NCI-H1105 (cell line): ENCODE measurements around the gene GNB2.

Experiments
- DNase-seq: peaks from one replicate; lab custom pipeline; 2025; lab: John Stamatoyannopoulos, UW

GNB2 gene

DNA sequence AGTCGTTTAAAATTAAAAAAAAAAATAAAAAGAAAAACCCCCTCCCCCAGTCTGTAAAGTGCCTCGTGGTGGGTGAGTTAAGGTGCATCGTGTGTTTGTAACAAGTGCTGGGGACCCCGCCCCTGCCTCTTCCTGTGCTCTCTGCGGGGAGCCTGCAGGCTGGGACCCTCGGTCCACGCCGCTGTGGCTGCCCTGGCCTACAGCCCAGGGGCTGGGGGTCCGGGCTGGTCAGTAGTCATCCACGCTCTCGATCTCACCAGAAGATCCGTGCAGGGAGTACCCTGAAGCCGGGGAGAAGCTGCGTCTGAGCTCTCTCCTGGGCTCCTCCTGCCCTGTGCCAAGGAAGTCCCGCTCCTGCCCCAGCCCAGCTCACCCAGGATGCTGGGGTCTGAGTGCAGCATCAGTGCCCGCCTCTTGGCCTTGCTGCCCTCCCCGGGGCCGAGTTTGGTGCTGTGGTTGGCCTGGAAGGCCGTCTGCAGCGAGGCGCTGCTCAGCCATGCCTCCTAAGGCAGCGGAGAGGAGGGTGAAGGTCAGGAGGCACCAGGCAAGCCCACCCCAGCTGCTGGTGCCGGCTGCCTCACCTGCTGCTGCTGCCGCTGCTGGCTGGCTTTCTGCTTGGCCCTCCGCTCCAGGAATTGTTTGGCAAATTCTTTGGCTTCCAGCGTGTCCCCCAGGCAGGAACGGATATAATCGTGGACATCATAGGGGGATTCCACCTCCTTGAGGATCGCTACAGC, 8.1 kb downstream of the GNB2 start:
- no peak for DNase-seq

DNA sequence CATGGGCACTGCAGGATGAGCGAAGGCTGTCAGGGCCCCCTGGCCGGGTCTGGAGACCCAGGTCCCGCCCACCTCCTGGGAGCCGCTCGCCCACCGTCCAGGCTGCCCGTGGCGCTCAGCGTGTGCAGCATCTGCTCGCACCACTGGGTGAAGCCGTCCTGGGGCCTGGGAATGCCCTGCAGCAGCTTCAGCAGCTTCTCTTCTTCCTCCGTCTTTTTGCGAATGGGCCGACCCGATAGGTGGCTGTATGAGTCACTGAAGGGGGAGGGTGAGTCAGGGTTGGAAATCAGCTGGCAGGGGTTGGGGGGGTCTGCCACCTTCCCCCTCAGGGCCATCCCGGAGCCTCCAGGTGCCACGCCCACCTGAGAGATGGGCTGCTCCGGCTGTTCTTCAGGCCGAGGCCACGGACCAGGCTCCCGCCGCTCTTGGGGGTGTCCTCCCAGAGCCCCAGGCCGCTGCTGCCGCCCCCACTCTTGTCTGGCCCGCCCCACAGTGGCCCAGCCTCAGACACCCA, 8.7 kb downstream of the GNB2 start:
- DNase-seq = no peak

DNA sequence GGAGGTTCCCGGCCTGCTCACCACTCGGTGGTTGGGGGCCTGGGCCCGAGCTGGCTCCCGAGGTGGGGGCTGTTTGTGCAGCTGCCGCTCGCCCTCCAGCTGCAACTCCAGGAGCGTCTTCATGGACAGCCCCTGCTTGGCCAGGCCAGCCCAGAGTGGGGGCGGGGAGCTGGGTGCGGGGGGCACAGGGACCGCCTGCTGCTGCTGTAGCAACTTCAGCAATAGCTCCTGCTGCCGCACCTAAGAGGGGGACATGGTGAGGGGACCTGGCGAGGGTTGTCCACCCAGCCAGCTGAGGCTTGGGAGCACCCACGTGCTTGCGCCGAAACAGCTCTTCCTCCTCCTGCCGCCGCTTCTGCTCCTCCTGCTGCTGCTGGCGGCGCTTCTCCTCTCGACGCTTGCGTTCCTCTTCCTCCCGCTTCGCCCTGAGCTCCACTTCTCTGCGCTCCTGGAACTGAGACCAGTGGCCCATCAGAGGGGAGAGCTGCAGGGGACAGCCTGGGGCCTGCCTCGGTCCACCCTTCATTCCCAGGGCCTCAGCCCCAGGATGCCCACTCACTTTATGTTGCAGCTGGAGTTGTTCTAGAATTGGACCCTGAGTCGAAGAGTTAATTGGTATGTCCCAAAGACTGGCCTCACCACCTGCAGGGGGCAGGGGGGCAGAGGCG, 9.6 kb downstream of the GNB2 start:
- no peak for DNase-seq

DNA sequence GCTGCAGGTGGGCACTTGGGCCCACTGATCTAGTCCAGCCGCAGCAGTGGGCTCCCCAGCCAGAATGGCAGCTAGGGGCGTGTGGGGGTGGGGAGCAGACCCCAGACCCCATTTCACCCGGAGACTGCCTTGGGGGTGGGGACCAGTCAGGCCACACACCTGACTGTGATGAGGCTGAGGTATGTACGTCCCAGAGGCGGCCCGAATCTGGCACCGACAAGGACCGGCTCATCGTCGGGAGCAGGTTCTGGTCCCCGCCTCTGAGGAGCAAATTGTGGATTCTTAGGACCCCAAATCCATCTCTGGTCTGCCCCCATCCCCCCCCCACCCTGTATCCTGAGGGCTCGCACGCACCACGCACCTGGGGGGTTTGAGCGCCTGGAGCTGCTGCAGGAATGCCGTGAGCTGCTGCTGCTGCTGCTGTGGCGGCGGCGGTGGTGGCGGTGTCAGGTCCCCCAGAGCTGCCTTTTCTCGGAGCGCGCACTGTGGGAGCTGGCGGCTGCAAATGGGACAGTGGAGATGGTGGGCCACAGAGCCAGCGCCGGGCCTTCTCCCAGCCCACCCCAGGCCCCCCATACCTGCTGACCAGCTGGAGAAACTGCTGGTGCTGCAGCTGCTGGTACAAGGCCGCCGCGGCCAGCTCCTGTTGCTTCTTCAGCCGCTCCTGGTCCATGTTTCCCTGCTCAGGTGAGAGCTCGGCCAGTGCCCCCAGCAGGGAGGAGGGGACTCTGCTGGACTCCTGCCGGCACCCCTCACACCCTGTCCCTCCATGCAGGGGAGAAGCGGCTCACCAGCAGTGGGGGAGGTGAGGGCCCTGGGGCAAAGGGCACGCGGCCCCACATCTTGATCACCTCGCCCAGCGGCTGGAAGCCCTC, 10.4 kb downstream of the GNB2 start:
- no peak for DNase-seq

DNA sequence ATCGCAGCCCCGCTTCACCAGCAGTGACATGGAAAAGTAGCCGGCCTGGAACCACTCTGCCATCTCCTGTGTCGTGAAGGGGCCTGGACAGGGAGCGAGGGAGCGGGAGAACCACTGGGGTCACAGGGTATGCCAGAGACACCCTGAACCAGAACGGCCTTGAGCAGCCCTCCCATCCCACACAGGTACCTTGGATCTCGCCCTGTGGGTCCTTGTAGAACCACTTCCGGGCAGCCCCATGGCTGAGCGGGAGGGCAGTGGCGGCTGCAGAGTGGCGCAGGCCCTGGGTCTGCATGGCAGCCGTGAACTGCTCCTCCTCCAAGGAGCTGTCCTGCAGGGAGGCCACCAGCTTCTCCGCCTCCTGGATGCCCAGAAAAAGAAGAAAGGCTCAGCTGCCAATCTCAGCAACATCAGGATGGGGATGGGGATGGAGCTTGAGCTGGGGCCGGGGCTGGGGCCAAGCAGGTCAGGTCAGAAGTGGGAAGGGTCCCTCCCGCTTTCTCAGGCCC, 11.0 kb downstream of the GNB2 start:
- DNase-seq = no peak

DNA sequence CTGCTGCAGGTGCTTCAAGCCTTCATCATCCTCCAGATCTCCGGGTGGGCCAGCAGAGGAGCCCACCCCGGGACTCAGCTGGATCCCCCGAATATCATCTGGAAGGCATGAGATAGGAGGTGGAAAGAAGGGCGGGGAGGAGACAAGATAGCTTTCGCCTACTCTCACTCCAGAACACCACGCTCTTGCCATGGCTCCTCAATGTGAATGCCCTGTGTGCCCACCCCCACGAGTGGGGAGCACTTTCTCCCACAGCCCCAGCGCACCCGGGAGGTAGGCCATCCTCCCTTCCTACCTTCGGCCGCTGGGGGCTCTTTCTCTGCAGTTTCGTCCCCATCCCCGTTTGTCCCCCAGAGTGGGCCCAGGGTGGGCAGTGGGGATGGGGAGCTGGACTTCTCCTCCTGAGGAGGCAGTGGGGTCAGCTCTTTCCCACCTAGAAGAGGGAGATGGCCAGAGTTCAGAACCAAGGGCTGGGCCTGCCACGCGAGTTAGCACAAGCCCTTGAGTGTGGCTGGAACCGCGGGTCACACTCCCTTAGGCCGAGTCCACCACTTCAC, 11.6 kb downstream of the GNB2 start:
- DNase-seq = no peak

DNA sequence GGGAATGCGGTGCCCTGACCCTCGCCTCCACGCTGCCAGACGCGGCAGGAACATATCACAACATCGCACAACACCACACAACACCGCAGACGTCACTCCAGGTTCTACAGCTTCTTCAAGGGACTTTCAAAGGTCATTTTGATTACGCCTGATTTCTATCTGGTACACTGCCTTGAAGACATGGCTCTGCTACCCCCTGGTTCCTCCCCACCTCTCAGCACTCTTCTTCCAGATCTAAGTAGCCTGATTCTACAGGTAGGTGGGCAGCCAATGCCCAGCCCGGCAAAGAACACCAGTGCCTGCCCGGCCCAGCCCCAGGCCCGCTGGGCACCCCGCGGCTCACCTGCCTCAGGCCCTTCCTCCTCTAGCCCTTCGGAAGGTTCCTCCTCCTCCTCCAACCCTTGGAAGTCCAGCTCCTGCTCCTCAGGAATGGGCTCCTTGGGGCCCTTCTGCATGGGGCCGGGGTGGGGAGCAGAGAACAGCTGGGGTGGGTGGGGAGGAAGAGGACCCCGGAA, 12.1 kb downstream of the GNB2 start:
- no peak for DNase-seq

DNA sequence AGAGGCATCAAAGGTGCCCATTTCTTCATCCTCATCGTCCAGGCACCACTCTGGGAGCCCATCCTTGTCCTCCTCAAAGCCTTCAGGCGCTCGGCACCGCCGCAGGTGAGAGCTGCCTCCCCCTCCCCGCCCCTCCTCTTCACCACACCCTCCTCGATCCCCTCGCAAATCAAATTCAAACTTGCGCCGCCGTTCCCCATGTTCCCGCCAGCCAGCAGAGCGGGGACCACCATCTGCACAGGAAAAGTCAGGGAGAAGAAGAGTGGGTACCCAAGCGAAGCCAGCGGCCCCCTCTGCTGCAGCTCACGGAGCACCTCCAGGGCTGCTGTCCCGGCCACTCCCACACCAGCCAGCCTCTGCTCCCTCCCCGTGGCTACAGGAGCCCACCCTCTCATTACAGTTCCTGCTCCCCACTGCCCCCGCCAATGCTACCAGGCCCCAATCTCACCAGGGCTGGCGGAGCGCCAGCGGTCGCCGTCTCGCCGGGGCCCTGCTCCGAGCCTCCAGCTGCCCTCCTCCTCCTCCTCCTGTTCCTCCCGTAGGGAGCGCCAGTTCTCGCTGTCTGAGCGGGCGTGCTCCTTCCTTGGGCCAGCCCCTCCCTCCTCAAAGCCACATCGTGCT, 12.8 kb downstream of the GNB2 start:
- DNase-seq = no peak

DNA sequence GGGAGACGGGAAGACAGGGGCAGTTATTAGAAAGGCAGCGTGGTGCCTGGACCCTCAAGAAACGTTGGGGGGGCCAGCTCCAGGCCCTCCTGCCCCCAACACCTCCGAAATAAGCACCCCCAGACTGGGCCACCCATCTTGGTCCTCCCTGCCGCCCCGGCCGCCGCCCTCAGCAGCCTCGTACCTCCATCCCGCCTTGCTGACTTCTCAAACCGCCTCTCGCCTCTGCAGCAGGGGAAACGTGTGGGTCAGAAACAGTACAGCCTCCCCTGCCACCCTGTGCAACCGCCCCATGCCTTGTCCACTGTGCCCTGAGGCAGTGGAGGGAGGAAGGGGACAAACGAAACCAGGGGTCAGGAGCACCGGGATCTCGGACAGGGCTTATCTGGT, 13.3 kb downstream of the GNB2 start:
- no peak for DNase-seq

DNA sequence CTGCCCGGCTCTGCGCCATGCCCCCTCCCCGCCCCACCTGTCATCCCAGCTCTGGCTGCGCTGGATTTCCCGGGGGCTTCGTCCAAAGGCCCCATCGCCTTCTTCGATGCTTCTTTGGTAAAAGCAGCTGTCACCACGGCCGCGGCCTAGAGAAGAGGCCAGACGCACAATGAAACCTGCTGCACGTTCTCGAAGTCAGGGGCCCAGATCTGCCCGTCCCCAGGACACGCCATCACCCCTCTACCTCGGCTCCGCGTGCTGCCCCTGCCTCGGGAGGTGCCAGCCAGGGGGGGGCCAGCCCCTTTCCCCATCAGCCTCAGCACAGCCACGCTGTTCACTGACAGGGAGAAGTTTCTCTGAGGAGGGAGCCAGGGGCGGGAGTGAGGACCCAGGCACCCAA, 13.7 kb downstream of the GNB2 start:
- no peak for DNase-seq

DNA sequence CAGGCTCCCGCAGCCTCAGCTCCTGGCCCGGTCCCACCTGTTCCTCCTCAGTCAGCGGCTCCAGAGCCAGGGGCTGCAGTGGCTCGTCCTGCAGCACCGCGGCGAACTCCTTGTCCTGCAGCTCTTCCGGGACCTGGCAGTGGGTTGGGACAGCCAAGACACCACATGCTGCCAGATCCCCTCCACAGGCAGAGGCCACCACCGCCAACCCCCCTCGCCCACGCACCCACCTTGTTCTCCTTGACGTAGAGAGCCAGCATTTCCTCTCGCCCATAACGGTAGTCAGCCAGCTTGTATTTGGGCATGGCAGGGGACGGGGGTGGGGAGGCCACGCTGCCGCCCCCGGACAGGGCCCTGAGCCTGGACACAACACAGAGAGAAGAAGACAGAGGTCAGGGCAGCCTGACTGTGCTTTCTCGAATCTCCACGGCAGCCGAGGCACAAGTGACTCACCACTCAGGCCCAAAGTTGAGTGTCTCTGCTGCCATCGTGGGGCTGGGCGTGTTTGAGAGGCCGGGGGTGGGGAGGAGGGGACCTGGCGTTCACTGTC, 14.3 kb downstream of the GNB2 start:
- DNase-seq = no peak

DNA sequence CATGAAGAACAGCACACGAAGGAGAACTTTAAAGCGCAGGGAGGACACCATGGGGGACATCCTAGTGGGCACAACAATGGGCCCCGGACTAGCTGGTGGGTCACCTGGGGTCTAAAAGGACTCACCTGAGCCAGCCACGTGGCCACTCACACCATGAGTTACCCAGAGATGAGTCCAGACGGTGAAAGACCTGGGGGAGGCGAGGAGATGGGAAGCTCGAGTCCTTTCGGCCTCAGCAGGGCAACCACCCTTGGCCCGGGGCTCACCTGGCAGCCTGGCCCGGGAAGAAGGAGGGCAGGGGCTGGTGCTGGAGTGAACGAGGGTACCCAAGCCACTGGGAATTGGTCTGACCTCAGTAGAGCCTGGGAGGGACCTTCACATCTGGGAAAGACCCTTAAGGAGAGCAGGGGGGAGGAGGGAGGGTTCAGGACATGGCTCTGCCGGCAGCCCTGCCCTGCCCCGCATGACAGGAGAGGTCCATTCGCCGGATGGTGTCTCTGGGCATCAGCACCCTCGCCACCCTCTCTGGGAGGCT, 14.9 kb downstream of the GNB2 start:
- DNase-seq = no peak

DNA sequence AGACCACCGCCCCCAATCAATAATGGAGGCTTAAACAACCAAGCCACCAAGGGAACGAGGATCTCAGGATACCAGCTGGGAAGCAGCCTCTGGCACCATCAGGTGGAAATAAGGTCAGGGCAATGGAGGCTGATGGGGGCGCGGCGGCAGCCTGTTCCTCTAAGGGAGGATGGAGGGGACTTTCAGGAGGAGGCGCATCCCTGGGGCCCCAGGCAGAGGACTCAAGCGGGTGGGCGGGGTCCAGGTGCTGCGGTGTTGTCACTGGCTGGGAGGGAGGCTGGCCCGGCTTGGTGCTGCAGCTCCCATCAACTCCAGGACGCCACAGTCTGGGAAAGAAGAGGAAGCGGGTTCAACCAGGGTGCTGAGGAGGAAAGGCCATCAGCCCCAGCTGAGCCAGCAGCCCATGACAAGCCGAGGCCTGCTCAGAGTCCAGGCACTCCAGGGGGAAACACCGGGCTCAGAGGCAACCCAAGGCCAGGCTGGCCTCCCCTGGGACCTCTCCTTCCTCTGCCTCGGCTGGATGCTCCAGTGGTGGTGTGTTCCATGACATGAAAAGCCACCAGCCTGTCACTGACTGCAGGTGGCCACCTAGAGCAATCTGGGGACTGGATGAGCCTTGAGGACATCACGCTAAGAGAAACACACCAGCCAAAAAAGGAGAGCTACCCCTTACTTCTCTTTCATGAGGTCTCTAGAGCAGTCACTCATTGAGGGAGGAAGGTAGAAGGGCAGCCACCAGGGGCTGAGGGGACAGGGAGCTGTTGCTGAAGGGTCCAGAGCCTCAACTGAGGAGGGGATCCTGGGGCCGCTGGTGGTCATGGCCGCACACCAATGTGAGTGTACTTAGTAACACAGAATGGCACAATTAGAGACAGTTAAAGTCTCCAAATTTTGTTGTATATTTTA, 15.9 kb downstream of the GNB2 start:
- DNase-seq = no peak

DNA sequence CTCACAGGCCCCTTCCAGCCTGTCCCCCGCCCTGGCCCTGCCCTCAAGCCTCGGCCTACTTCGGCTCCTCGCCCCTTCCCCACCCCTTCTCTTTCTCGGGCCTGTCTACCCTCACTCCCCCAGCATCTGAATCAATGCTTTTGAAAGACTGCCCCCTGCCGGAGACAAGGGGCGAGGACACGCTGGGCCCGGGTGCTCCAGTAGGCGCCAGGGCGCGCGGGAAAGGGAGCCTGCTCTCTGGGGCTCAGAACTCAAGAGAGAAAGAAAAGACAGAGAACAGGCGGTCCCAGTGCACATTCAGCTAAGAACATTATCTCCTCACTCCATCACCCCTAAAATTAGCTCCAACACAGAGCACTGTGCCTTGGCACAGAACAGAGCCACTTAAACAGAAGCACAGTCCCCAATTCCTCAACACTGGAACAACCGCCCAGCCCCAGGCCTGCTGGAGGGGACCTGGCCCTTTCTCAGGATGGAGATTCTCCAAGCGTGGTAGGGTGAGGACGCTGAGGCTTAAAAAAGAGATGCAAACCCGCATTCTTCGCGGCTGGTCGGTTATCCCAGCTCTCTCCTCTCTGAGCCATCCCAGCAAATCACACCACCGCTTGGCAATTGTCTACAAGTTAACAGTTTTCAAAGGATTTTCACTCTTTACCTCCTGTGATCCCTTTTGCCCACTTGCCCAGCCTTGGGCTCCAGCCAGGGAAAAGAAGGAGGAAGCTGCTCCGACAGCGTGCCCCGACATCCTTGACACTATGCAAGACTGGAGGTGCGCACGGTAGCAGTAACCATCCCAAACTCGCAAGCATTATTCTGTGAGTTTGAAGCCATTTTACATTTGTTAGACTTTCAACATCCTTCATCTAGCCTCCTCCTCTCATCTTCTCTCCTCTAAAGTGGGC, 18.4 kb downstream of the GNB2 start:
- DNase-seq = peak; percentile 68

DNA sequence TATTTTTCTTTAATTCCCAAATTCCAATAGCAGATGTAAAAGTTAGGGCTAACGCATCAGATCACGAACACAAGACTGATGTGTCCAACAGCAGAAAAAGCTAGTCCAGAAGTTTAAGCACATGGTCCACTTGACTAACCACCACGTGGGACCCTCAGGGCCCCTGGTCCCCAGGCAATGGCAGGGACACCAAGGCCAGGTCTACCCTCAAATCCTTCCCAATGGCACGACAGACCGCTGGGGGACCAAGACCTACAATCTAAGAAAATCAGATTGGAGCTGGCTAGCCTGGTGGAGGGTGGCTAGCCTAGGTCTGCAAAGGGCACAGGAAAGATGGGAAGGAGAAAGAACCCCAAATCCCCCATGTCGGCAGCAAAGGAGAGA, 19.0 kb downstream of the GNB2 start:
- no peak for DNase-seq

DNA sequence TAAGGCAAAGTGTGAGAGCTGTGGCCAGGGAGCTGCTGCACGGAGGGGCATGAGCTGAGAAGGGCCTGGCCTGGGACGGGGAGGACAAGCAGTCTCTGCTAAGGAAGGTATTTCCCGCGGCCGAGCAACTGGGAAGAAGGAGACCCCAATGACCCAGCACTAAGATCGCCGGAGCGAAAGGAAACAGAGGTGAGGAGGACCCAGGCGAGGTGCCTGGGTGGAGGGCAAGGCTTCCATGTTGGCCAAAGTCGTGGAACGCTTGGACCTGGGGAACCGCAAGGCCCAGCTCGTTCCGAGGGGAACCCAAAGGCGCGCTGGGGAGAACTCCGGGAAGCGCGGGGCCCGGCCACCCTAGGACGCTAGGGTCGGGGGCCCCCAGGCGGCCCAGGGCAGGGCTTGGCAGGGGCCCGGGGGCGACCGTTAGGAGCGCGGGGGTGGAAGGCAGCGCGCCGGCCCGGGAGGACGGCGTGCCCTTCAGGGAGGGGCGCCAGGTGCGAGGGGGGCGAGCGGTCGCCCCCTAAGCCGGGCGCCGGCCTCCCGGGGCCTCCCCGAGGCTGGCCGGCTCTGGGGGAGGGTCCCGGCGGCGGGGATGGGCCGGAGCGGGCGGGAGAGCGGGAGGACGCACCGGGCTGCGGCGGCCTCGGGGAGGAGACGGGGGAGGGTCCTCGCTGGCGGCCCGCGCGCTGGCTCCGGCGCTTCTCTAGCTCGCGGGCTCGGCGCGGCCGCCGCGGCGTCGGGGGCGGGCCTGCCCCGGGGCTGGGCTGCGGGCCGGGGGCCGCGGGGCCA, 20.0 kb downstream of the GNB2 start:
- no peak for DNase-seq

DNA sequence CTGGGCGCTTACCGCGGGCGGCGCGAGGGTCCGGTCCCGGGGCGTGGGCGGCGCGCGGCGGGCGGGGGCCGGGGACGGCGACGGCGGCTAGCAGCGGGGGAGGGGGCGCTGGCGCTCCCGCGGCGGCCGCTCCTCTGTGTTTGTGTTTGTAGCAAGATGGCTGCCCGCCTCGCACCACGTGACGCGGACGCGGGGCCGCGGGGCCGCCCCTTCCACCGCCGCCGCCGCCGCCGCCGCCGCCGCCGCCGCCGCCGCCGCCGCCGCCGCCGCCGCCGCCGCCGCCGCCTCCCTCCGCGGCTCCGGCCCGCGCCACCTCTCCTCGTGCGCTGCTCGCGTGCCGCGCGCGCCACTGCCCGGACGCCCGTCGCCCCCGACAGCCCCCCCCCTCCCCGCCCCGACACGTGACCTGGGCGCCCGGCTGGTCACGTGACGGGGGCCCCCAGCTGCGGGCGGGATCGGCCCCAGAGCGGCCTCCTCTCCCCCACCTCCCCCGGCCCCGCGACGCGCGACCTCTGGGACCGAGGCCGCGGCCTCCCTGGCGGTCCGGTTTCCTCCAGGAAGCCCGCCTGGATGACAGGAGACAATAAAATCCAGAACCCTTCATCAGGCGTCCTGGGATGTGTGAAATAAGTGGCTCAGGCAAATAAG, 20.7 kb downstream of the GNB2 start, which contains the start of gene GIGYF1:
TSS of gene GIGYF1 (minus strand) at position 153 of the 648 bp plus-strand sequence. CDS start 6,012 bp downstream, outside the sequence.
- peak; percentile 72 for DNase-seq
